HuH-7.5 (cell line): ENCODE results near the gene ARMC5.
"Not testable (repeated sequence)": the region's sequence is repeated elsewhere in the genome, so short reads cannot be mapped to it uniquely, and the experiment has no call there.

Experiments used
- DNase-seq: peaks from one replicate; pipeline ENCODE4 v3.0.0; 2011; ENCODE audit warnings: low spot score

Gene ARMC5

DNA sequence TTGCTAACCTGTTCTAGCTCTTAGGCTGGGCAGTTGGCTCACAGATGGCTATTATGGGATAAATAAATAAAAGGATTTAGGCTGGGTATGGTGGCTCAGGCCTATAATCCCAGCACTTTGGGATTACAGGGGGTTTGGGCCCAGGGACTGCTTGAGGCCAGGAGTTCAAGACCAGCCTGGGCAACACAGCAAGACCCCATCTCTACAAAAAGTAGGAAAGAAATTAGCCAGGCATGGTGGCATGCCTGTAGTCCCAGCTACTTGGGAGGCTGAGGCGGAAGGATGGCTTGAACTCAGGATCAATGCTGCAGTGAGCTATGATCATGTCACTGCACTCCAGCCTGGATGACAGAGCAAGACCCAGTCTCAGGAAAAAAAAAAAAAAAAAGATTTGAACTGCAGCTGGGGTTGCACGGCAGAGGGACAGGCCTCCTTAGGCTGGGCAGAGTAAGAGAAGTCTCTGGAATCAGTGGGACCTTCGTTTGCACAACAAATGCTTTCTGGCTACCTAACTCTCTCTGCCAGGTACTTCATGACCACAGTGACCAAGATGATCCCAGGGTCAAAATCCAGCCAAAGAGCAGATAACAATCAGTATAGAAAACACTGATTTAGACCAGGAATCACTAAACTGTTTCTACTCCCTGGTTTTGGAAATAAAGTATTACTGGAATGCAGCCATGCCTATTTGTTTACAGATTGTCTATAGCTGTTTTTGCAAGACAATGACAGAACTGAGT is 42.1 kb downstream of the ARMC5 start:
- DNase-seq, result no peak

DNA sequence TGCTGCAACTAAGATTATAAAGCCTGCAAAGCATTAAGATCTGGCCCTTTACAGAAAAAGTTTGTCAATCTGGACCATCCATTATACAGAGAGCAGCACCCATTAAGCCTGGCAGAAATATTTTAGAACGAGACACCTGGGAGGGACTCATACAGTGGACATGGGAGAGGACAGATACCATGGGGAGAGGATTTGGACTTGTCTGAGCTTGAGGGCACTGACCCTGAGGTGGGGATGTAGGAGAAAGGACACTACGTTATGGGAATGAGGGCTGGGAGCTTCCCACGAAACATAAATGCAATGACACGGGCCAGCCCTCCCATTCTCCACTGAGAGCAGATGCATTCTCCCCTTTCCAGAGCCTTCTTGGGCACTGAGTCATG is 42.7 kb downstream of the ARMC5 start:
- no peak for DNase-seq

DNA sequence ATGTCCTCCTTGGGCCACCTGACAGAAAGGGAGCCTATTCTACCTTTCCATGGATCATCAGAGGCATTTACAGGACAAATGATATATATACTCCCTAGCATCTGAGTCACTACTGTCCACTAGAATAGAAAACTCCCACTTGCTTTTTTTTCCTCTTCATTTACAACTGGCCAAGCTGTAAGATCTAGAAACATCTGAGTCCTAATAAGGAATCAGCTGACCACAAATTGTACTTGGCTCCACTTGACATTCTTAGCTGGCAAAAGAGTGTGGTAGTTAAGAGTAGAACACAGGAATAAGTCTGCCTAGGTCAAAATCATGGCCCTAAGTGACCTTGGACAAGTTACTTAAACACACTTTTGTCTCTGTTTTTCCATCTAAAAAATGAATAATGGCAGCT is 43.7 kb downstream of the ARMC5 start:
- DNase-seq, result no peak

DNA sequence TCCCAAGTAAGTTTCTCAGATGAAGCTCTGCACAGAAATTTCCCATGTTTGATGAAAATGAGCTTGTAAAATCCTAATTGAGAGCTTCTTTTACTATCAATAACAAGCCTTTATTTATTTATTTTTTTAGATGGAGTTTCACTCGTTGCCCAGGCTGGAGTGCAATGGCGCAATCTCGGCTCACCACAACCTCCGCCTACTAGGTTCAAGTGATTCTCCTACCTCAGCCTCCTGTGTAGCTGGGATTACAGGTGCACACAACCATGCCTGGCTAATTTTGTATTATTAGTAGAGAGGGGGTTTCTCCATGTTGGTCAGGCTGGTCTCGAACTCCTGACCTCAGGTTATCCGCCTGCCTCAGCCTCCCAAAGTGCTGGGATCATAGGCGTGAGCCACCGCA is 44.3 kb downstream of the ARMC5 start:
- not testable (repeated sequence) for DNase-seq

DNA sequence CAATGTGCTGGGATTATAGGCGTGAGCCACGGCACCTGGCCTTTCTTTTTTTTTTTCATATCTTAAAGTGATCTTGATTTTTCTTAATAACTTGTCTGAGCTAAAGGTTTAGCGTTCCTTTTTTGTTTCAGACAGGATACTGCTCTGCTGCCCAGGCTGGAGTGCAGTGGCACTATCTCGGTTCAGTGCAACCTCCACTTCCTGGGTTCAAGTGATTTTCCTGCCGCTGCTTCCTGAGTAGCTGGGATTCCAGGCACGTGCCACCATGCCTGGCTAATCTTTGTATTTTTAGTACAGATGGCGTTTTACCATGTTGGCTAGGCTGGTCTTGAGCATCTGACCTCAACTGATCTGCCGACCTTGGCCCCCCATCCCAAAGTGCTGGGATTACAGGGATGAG is 44.9 kb downstream of the ARMC5 start:
- no peak for DNase-seq

DNA sequence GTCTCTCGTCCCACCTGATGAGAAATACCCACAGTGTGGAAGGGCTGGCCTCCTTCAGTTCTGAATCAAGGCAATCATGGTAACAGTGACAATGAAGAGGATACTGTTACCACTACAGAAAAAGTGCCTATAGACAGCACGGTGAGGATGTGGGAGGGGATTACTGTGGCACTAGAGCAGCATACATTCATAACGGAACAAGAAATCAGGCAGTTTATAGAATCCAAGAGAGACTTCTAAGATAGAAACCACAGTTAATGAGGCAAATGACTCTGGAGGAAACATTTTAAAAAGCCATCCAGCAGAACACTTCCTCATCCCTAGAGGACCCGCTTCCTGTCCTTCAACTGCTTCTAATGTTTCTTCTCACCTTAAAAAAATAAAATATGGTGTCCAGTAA is 46.2 kb downstream of the ARMC5 start:
- no peak for DNase-seq

DNA sequence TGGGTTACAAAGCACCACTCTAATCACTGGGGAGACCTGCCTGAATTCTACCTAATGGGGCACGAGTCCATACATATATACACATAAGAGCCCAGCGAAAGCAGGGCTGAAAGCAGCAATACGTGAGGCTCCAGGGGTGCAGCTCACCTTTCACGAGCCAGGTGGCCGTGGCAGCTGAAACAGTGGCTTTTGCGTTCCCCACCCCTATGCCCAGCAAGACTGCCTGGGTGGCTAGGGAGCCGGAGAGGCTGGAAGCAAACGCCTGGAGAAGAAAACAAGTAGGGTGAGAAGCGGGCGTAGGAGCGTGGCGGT is 48.3 kb downstream of the ARMC5 start:
- DNase-seq, result no peak

DNA sequence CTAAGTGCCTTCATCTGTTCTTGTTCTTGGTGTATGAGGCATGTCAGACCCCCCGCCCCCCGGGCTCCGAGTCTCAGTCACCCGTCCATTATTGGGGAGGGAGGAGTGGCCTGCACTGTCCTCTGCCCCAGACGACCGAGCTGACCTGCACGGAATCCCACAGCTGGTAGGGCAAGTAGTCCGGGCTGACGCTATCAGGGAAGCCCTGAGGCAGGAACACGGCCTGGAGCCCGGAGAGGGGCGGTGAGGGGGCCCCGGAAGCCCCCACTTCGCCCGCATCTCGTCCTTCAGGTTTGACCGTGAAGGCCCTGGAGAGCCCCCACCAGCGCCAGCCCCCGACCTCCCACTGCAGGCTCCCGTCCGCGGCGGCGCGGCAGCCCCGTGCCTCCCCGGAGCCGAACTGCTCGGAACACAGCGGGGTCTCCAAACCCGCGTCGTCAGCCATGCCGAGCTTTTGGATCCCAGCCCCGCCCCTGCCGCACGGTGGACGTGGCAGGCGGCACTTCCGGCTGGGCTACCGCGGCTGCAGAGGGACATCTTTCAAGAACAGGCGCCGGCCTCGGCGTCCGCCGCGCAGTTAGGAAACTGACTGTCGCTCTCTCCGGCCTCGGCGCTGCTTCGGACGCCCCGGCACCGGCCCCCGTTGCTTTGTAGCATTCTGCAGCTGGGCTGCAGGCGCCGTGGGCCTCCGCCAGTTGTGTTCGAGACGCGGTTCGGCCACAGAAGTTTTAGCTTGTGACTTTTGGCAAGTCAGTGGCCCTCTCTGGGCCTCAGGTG is 48.8 kb downstream of the ARMC5 start, which contains the start of gene RUSF1:
Gene RUSF1 (minus strand): TSS at position 463 of the 777 bp plus-strand sequence. CDS start 18 bp downstream, at position 445.
- DNase-seq, result peak; percentile 76

DNA sequence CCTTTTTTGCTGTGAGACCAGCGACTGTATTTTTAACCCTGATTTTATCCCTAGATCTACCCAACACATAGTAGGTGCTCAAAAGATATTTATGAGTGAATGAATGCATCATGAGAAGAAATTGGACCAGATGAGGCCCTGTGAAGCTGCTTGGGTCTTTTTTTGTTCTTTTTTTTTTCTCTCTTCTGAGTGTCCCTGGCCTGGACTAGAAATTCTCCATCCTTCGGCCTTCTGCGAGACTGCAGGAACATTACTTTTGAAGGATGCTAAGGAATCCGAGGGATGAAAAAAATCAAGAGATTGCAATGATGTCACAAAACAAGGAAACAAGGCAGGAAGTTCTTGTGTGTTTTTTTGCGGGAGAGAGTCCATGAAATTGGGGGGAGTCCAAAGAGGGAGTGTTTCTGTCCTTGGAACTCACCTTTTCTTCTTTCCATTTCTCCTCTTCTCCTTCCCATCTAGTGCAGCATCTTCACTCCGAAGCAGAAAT is 49.5 kb downstream of the ARMC5 start:
- no peak for DNase-seq

DNA sequence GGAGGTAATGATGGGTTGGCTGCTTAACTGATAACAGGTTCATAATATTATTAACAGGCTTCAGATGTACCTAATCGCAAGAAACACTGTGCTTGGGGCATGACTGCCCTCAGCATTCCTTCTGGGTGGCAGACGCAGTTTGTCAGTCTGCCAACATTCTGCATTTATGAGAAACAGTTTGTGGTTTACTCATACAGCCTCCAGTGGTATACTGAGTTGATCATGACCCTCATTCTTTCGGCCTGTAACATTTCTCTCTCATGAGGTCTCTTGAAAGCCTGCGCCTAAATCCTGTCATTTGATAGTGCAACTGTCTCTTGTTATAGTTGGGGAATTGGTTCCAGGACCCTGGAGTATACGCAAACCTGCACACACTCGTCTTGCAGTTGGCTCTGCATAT is 53.8 kb downstream of the ARMC5 start:
- no peak for DNase-seq

DNA sequence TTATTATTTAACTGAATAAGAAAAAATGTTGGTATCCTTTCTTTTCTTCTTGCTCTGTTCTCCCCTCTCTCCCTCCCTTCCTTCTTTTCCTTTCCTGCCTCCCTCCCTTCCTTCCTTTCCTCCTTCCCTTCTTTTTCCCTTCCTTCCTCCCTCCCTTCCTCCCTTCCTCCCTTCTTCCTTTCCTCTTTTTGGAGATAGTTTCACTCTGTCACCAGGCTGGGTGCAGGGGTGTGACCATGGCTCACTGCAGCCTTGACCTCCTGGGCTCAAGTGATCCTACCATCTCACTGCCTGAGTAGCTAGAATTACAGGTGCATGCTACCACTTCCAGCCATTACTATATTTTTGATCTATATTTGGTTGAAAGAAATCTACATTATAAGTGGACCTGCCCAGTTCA is 54.6 kb downstream of the ARMC5 start:
- DNase-seq, result no peak
